Left ventricle myocardium inferior (tissue), 1 donor: Measurements from ENCODE around the gene CHCHD4. TPM values are rescaled to one million over a fixed set of nuclear protein-coding genes. Genes with fewer than 3 reads are reported as not detected.

ENCODE experiments used
- DNase-seq: peaks from one replicate; pipeline ENCODE4 v3.0.0-alpha.2; 2020
- H3K27ac ChIP-seq: fragments of 200-600 bp; replicated peaks from 2 replicates; pipeline ENCODE4 v1.8.0; 2021
- H3K27me3 ChIP-seq: fragments of 200-600 bp; 2 replicates; pipeline ENCODE4 v1.8.0; 2021; ENCODE audit warnings: low read depth
- H3K36me3 ChIP-seq: fragments of 200-600 bp; 2 replicates; pipeline ENCODE4 v1.8.0; 2021
- H3K4me1 ChIP-seq: fragments of 200-600 bp; 2 replicates; pipeline ENCODE4 v1.8.0; 2021
- H3K4me3 ChIP-seq: fragments of 200-600 bp; 2 replicates; pipeline ENCODE4 v1.8.0; 2021; ENCODE audit warnings: mild to moderate bottlenecking, moderate library complexity
- H3K9me3 ChIP-seq: fragments of 200-600 bp; replicated peaks from 2 replicates; pipeline ENCODE4 v1.8.0; 2021
- CTCF ChIP-seq: fragments of 200-600 bp; IDR thresholded peaks from 2 replicates; pipeline ENCODE4 v1.8.0; 2021; ENCODE audit warnings: antibody characterized with exemption, mild to moderate bottlenecking, borderline replicate concordance
- intact Hi-C: fragments of 100-400 bp; cut with micrococcal nuclease; formaldehyde crosslinking; loops from one replicate; pipeline ENCODE4 v1.11.0; 2022
- long read RNA-seq: library from polyadenylated mRNA; unstranded; transcript quantifications from one replicate; pipeline ENCODE4 v2.0.0, GENCODE V29; 2021
- total RNA-seq: library from RNA; stranded (reverse); fragmentation: NEBNext Ultra II Directional; extraction: Animal tissue kit (Norgen Biotek cat#: 25700); gene quantifications from one replicate; pipeline ENCODE4 v1.2.1, GENCODE V29; 2021
- donor health status: DM: no; HTN: yes; CAD: no; lungs with severe emphysema.

Gene CHCHD4
- total RNA-seq, result 37.6 TPM
- long read RNA-seq, transcript CHCHD4-201 (4 exons, 1,603 nt), result minor isoform, 5 of 62 reads
- long read RNA-seq, transcript CHCHD4-202 (3 exons, 1,405 nt), result major isoform, 53 of 62 reads
- long read RNA-seq, partial matches to known transcripts, result 0 of 62 reads
- long read RNA-seq, other reads (novel, unspliced or antisense), result 4 of 62 reads

- Histone ChIP-seq H3K36me3 (peaks cover 41% of the 10 kb centered on the region), H3K27ac (peak within 1 kb of the TSS; percentile 90), H3K4me1 (peaks cover 56% of the 10 kb centered on the region), H3K27me3 (no peaks in the 10 kb centered on the region), H3K9me3 (no peaks in the 10 kb centered on the region), H3K4me3 (peak within 1 kb of the TSS; percentile 75)
- intact Hi-C loops, result no loop called here
- TF ChIP-seq CTCF, result no peak
- DNase-seq, result peak; percentile 100
Observed at GRCh38 chr3:14124615-14125192, at the start of gene CHCHD4, which contains the start of gene TMEM43. CHCHD4 (minus strand) TSS chr3:14124870; CDS start chr3:14124676, 194 bp downstream. TMEM43 (plus strand) TSS chr3:14125052; CDS start chr3:14125194, 142 bp downstream.

GRCh38 chr3:14172496-14172895, 47.8 kb upstream of the CHCHD4 start:
- Histone ChIP-seq H3K9me3 (no peaks in the 10 kb centered on the region), H3K36me3 (peaks cover 56% of the 10 kb centered on the region), H3K4me3 (no peak overlapping the region), H3K4me1 (peaks cover 21% of the 10 kb centered on the region), H3K27ac (no peak overlapping the region), H3K27me3 (no peaks in the 10 kb centered on the region)
- DNase-seq, result no peak
- intact Hi-C loops, result no loop called here
- no peak for TF ChIP-seq CTCF

- peaks cover 74% of the 10 kb centered on the region for H3K36me3 ChIP-seq
- no peak overlapping the region for H3K27ac ChIP-seq
- intact Hi-C loops, result no loop called here
- no peaks in the 10 kb centered on the region for H3K9me3 ChIP-seq
- H3K4me1 ChIP-seq, result peaks cover 3% of the 10 kb centered on the region
- no peaks in the 10 kb centered on the region for H3K27me3 ChIP-seq
- no peak for DNase-seq
- no peak overlapping the region for H3K4me3 ChIP-seq
- no peak for TF ChIP-seq CTCF
Observed at GRCh38 chr3:14170531-14171159, 46.0 kb upstream of the CHCHD4 start.

GRCh38 chr3:14169871-14170270, 45.2 kb upstream of the CHCHD4 start:
- no peak for TF ChIP-seq CTCF
- H3K4me1 ChIP-seq, result no peaks in the 10 kb centered on the region
- H3K27ac ChIP-seq, result no peak overlapping the region
- no peak for DNase-seq
- H3K36me3 ChIP-seq, result peaks cover 82% of the 10 kb centered on the region
- H3K4me3 ChIP-seq, result no peak overlapping the region
- H3K9me3 ChIP-seq, result no peaks in the 10 kb centered on the region
- intact Hi-C loops, result no loop called here
- H3K27me3 ChIP-seq, result no peaks in the 10 kb centered on the region

GRCh38 chr3:14169435-14169834, 44.8 kb upstream of the CHCHD4 start:
- Histone ChIP-seq H3K4me1 (no peaks in the 10 kb centered on the region), H3K9me3 (no peaks in the 10 kb centered on the region), H3K4me3 (no peak overlapping the region), H3K27me3 (no peaks in the 10 kb centered on the region), H3K36me3 (peaks cover 86% of the 10 kb centered on the region), H3K27ac (no peak overlapping the region)
- no peak for TF ChIP-seq CTCF
- no peak for DNase-seq
- intact Hi-C loops, result no loop called here
